Measurements from ENCODE around the gene SV2C.

Gene SV2C

DNA sequence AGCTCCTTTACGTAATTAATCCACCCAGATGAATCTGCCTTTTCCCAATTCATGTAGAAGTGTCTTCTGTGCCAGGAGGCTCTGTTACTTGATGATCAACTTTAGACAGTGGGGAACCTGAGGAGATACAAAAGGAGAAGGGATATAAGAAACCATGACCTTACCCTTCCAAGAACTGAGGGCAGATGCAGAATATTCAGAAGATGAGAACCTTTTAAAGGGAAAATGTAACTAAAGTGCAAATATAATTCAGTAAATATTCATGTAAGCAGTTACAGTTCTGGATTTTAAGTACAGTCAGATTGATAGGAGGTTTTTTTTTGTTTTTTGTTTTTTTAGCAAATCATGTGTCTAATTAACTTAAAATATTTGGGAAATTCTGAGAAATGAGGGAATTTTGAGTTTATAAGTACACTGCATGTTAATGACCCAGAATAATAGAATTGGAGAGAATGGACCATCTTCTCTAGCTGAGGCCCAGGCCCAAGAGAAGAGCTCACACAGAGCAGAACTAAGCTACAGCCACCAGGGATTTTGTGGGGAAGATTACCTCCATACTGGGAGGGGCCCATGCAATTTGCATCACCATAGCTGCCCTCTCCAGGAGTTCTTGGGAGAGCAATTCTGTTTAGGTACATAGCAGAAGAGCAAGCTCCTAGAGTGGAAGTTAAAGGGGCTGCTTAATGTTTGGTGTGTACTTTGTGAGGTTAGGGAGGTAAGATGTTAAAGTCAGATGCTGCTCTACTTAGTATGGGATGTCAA lies 61.5 kb downstream of the SV2C start:
- TF ChIP-seq, protein P1, sequence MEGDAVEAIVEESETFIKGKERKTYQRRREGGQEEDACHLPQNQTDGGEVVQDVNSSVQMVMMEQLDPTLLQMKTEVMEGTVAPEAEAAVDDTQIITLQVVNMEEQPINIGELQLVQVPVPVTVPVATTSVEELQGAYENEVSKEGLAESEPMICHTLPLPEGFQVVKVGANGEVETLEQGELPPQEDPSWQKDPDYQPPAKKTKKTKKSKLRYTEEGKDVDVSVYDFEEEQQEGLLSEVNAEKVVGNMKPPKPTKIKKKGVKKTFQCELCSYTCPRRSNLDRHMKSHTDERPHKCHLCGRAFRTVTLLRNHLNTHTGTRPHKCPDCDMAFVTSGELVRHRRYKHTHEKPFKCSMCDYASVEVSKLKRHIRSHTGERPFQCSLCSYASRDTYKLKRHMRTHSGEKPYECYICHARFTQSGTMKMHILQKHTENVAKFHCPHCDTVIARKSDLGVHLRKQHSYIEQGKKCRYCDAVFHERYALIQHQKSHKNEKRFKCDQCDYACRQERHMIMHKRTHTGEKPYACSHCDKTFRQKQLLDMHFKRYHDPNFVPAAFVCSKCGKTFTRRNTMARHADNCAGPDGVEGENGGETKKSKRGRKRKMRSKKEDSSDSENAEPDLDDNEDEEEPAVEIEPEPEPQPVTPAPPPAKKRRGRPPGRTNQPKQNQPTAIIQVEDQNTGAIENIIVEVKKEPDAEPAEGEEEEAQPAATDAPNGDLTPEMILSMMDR (IDR thresholded peaks at IDR 0.05; ENCODE audit: low read depth, low read length) = no peak
- no peak overlapping the region for H3K4me3 ChIP-seq (replicated peaks in 1 of 2; ENCODE audit: low read depth in 2 of 2, low read length in 2 of 2)
- DNase-seq (ENCODE audit: low read depth in 2 of 2) = no peak

DNA sequence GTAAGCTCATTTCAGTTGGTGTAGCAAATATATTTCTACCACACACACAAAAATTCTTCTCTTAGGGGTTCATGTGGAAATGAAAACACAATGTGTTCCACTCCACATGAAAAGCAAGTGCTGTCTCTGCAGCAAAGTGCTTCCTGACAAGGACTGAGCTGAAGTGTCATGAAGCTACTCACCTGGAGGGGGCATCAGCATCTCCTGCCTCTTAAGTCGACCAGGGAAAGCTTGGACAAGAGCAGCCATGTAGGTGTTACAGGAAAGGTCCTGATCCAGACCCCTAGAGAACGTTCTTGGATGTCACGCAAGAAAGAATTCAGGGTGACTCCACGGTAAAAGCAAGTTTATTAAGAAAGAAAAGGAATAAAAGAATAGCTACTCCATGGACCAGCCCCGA lies 62.8 kb downstream of the SV2C start:
- no peak overlapping the region for H3K4me3 ChIP-seq (replicated peaks in 1 of 2; ENCODE audit: low read depth in 2 of 2, low read length in 2 of 2)
- DNase-seq (ENCODE audit: low read depth in 2 of 2) = no peak
- TF ChIP-seq, protein P1 (IDR thresholded peaks at IDR 0.05; ENCODE audit: low read depth, low read length) = no peak

DNA sequence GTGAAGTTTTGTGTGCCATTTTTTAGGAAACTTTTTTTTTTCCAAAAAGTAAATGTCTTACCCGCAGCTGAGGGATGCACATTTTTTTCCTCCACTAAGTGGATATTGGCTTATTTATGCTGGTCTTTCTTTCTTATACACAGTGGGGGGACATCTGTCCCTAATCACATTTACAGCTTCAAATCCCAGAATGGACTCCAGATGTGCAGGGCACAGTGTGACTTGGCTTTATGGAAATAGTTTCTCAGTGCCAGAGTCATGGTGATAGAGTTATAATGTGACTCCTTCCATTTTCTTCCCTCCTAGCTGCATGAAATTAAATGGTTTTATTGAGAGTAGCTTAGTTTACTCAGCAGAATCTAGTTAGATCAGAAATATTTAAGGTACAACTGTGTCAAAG lies 66.5 kb downstream of the SV2C start:
- no peak overlapping the region for H3K4me3 ChIP-seq (replicated peaks in 1 of 2; ENCODE audit: low read depth in 2 of 2, low read length in 2 of 2)
- DNase-seq (ENCODE audit: low read depth in 2 of 2) = no peak
- TF ChIP-seq, protein P1 (IDR thresholded peaks at IDR 0.05; ENCODE audit: low read depth, low read length) = no peak

DNA sequence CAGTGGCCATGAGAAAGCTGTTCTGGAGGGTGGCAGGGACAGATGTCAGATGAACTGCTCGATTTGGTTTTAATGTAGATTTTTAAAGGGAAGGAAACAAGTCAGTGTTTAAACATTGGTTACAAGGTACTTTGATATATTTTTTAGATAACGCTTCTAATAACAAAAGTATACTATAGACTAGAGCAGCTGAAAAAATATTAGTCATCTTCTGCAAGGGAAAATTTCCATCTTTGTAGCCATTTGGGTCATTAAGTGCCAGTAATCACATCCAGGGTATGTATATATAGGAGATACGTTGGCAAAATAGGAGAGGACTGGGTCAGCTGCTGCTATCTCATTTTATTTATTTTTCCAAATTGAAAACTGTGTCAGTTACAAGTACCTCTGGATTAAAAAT lies 69.0 kb downstream of the SV2C start:
- no peak overlapping the region for H3K4me3 ChIP-seq (replicated peaks in 1 of 2; ENCODE audit: low read depth in 2 of 2, low read length in 2 of 2)
- TF ChIP-seq, protein P1 (IDR thresholded peaks at IDR 0.05; ENCODE audit: low read depth, low read length) = no peak
- DNase-seq (ENCODE audit: low read depth in 2 of 2) = no peak

DNA sequence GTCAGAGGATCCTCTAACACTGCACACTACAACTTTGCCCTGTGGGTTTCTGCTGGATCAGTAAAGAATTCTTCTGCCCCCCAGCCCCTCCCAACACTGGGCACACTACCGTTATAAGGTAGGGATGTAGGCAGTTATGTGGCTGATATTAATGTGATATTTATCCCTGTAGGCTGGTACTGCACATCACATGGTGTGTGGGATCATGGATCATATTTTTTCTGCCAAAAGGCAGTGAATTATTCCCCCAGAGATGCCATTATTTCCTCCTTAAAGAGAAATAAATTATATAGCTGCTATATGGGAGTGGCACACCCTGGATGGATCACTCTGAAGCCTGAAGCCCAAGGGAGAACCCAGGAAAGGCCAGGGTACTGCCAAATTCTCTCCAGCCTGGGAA lies 69.5 kb downstream of the SV2C start:
- H3K4me3 ChIP-seq (replicated peaks in 1 of 2; ENCODE audit: low read depth in 2 of 2, low read length in 2 of 2) = no peak overlapping the region
- DNase-seq (ENCODE audit: low read depth in 2 of 2) = no peak
- TF ChIP-seq, protein P1 (IDR thresholded peaks at IDR 0.05; ENCODE audit: low read depth, low read length) = no peak

DNA sequence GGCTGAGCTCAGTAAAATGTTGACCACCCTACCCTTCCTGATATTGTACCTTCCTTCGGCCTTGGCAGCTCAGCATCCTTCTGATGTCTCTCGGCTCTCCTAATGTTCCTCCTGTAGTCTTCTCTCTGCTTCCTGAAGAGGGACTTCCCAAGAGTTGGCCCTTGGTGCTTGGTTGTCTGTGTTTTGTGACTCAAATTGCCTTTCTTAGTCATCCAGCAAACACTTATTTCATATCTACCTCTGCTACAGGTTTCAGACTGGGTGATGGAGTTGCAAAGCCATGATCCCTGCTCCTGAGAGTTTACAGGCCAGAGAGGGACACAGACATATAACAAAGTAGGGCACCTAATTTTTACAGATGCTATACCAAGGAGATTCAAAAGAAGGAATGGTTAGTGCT lies 70.1 kb downstream of the SV2C start:
- no peak for DNase-seq (ENCODE audit: low read depth in 2 of 2)
- H3K4me3 ChIP-seq (replicated peaks in 1 of 2; ENCODE audit: low read depth in 2 of 2, low read length in 2 of 2) = no peak overlapping the region
- TF ChIP-seq, protein P1 (IDR thresholded peaks at IDR 0.05; ENCODE audit: low read depth, low read length) = no peak

All from cardiac fibroblast (primary cell).